ENCODE data around the gene RAB21. TPM values are rescaled to one million over a fixed set of nuclear protein-coding genes. Genes with fewer than 3 reads are reported as not detected.

RAB21 gene
- 8.6 and 23.4 TPM in 2 replicates for total RNA-seq

DNA sequence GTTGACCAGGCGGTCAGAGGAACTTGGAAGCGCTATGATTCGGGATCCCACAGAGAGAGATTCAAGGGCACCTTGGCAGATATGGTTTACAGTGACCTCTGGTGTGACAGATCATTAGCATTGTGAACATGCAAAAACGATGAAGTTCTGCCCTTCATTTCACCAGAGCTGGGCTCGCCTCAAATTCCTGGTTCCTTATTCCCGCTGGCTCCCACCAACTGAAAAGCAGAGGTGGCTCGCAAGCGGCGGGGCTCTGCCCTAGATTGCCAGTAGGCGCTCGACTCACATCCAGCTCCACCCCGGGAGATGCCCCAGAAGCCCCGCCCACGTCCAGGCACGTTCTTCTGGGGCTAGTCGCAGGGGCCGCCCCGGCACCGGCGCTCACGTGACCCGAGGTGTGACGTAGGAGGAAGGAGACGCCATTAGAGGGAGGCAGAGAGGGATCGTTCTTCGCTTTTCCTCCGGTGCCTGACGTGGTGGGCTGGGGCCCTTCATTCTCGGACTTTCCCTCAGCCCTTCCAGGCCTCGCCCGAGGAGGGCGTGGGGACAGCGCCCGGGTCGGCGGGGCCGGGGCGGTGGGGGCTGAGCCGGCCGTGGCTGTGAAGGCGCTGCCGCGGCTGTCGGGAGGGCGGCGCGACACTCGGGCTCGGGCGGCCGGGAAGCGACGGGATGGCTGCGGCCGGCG is at the start of gene RAB21:
TSS of gene RAB21 (plus strand) at position 403 of the 685 bp plus-strand sequence. CDS start at position 670, 267 bp downstream.

Other genes starting within 250 kb of the RAB21 start
- 38.1 and 49.1 TPM in 2 replicates for gene ZFC3H1, start 91.0 kb upstream of the RAB21 start, total RNA-seq
- gene THAP2, start 90.6 kb upstream of the RAB21 start, total RNA-seq = 2.8 and 3.1 TPM in 2 replicates
- 21.6 and 47.9 TPM in 2 replicates for gene TMEM19, start 68.8 kb upstream of the RAB21 start, total RNA-seq
- 11.8 and 19.2 TPM in 2 replicates for gene TBC1D15, start 84.9 kb downstream of the RAB21 start, total RNA-seq
- not detected in 2 replicates for gene TPH2, start 184.0 kb downstream of the RAB21 start, total RNA-seq